NCI-H187 treated with DMSO at 0.1 percent for 48 hours (cell line): ENCODE data around the gene CD2BP2.
"Not testable (repeated sequence)": the region's sequence is repeated elsewhere in the genome, so short reads cannot be mapped to it uniquely, and the experiment has no call there.

ENCODE experiments used
- DNase-seq: peaks from one replicate; lab custom pipeline; 2025; lab: John Stamatoyannopoulos, UW

The CD2BP2 gene

DNA sequence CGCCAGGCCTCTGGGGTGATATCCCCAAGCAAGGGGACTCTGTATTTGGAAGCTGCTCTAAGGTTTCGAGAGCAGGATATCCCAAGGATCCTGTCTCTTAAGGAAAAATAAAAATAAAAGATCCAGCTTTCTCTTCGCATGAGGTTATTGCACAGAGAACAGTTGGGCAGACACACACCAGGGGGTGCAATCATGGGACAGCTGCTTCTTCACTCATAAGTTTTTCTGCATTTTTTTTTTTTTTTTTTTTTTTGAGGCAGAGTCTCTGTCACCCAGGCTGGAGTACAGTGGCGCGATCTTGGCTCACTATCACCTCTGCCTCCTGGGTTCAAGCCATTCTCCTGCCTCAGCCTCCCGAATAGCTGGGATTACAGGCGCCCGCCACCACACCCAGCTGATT, 13.1 kb downstream of the CD2BP2 start:
- not testable (repeated sequence) for DNase-seq

- no peak for DNase-seq
These were observed 14.5 kb downstream of the CD2BP2 start for GRCh38 chr16:30340621-30341020.

DNA sequence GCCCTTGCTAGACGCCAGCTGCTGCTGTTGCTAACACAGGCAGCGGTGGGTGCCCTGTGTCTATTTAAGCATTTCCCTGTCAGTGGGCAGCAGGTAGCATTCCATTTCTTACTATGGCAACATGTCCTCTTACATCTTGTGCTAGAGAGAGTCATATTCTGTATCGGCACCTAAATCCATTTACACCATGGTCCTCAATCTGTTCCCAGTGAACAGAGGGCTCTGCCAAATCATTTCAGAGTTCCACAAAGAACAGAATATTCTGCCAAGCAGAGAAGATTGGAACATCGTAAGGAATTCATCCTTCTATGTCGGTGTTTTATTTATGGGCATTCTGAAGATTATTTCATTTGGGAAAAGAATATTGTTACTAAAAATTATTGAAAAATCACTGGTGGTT, 16.4 kb downstream of the CD2BP2 start:
- DNase-seq: not testable (repeated sequence)

DNA sequence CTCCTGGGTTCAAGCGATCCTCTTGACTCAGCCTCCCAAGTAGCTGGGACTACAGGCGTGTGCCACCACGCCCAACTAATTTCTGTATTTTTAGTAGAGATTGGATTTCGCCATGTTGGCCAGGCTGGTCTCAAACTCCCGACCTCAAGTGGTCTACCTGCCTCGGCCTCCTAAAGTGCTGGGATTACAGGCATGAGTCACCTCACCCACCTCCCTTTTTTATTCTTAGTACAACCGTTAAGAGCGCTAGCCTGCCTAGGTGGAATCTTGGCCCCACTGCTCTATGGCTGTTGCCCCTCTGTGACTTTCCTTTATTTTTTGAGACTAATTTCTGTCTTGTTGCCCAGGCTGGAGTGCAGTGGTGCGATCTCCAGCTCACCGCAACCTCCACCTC, 17.1 kb downstream of the CD2BP2 start:
- DNase-seq: not testable (repeated sequence)

DNA sequence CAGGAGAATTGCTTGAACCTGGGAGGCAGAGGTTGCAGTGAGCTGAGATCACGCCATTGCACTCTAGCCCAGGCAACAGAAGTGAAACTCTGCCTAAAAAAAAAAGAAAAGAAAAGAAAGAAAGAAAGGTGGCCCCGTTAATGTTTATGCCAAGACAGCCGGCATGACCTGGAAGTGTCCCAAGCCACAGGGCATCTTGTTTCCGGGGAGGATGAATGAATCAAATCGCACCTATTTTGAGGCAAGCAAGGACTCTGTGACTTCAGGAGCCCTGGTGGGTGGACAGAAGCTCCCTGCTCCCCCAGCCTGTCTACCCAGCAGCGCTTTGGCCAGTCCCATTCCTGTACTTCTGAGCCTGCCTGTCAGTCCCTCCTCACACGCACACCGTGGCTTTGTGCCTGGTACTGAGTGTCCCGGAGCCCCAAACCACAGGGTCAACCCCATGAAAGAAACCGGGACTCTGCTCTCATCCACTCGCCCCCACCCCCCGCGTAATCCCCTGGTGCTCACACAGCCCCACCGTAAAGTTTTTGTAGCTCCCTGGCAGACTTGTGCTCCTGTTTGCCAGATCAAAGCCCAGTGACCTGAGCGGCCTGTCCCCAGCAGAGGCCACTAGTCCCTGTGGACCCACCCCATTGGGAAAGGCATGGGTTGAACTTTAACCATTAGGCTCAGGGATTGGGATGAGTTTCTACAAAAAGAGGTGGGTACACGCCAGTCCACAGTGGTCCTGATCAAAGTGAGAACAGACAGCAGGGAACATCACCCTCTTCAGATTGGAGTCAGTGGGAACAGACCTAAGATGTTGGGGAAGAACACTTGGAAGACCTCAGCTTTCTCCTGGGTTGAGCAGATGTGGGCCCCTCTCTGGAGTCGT, 19.3 kb downstream of the CD2BP2 start:
- DNase-seq: no peak

DNA sequence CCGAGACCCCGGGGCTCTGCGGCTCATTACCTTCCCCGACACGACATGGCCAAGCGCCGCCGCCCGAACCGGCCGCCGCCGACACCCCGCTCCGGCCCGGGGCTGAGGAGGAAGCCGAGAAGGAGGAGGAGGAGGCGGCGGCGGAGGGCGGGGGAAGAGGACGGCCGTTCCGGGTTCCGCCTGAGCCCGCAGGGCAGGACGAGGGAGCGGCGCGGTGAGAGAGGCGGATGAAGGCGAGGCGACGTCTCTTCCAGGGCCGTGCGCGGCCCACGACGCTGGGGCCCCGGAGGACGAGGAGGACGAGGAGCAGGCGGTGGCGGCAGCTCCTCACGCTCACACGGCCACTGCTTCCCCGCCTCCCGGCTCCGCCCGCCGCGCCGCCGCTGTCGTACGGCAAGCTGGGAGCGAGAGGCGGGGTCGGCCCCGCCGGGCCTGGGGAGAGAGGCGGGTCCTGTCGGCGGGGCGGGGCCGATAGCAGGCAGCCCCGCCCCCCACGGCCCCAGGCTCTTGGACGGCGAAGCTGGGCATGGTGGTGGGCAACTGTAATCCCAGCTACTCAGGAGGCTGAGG, 20.0 kb downstream of the CD2BP2 start:
- not testable (repeated sequence) for DNase-seq

DNA sequence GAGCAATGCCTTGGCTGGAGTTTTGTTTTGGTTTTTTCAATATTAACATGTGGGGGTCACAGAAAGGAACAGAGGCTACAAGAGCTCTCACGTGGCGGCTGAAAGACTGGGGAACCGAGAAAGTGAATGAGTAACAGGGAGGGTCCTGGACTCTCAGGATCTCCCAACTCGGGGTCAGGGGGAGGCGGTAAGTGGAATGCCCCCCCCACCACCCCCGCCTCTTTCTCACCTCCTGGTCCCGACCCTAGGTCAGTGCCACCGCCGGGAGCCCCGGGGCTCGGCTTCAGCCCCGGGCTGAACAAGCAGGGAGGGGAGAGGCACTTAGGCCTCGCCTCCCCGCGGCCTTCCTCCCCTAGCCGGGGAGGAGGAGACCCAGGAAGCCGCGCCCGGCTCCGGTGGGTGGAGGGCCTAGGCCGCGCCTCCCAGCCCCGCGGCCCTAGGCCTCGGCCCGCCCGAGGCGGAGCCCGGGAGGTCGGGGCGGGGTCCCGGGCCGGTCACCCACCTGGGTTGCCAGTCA, 20.6 kb downstream of the CD2BP2 start:
- DNase-seq: not testable (repeated sequence)

DNA sequence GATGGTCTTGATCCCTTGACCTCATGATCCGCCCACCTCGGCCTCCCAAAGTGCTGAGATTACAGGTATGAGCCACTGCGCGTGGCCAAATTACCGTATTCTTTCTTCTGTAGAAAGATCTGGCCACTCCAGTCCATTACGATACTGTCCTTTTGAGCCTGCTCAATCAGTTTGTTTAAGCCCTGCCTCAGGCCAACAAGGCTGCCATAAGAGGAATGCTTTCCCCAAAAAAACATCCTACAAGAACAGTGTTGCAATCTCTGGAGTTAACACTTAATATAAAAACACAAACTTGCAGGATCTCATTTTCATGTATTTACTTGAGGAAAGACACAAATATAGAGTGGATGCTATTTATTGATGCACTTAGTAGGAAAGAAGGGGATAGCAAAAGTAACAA, 30.9 kb downstream of the CD2BP2 start:
- DNase-seq: not testable (repeated sequence)

GRCh38 chr16:30318647-30319046, 36.5 kb downstream of the CD2BP2 start:
- DNase-seq: not testable (repeated sequence)

GRCh38 chr16:30310937-30311336, 44.2 kb downstream of the CD2BP2 start:
- DNase-seq: not testable (repeated sequence)

DNA sequence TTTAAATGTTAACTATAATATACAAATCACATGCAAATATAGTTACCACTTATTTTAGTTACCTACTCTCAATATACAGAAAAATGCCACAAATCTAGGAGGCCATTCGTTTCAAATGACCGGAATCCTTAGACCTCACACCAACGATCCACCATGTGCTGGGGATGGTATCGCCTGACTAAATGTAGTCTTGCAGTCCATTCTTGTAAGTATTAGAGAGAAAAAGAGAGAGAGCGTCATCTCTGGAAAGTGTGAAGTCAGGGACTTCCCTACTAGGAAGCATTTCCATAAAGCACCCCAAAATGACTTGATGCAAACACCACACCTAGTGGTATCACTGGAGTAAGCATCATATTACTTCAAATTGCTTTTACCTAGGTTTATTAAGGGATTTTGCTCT, 45.9 kb downstream of the CD2BP2 start:
- DNase-seq: not testable (repeated sequence)
